ENCODE measurements around the gene SPTLC2.
"Not testable (repeated sequence)": the region's sequence is repeated elsewhere in the genome, so short reads cannot be mapped to it uniquely, and the experiment has no call there.

Gene SPTLC2

GRCh38 chr14:77616454-77617229, at the start of gene SPTLC2:
TSS of gene SPTLC2 (minus strand) at chr14:77616637. CDS start at chr14:77616579, 58 bp downstream.
- DNase-seq: peak; percentile 95

GRCh38 chr14:77663293-77663692, 46.9 kb upstream of the SPTLC2 start:
- no peak for DNase-seq

DNA sequence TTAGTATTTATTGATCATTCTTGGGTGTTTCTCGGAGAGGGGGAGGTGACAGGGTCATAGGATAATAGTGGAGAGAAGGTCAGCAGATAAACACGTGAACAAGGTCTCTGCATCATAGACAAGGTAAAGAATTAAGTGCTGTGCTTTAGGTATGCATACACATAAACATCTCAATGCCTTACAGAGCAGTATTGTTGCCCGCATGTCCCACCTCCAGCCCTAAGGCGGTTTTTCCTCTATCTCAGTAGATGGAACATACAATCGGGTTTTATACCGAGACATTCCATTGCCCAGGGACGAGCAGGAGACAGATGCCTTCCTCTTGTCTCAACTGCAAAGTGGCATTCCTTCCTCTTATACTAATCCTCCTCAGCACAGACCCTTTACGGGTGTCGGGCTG, 45.1 kb upstream of the SPTLC2 start:
- not testable (repeated sequence) for DNase-seq

- DNase-seq: no peak
These were observed 44.3 kb upstream of the SPTLC2 start for GRCh38 chr14:77660754-77661153.

DNA sequence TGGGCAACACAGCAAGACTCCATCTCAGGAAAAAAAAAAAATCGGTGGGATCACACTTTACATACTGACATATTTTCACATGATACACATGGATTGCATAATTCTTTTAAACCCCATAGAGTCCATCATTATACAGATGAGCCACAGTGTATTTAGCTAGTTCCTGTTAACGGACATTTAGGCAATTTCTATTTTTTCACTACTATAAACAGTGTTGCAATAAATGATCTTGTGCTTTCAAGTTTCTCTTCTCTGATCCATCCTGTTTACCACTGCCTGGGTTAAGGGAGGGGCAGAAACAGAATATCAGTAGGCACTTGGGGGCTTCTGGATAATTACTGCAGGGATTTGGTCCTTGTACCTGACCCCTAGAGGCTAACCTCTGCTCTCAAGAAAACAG, 43.4 kb upstream of the SPTLC2 start:
- no peak for DNase-seq

DNA sequence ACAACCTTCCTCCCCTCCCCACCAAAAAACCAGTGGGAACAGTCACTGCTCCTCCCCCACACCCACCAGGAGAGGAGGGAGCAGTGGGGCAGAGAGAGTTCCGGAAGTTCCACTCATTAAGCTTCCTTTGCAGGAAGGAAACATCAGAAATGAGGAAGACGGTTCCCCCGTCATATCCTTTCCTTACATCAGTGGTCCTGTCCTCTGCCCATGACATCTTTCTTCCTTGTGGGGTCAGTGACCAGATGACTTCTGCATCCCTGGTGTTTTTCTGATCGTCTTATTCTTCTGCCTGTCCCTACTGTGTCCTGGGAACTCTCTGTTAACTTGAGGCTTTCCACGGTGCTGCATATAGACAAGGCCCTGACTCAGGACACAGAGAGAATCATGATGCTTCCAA, 40.8 kb upstream of the SPTLC2 start:
- no peak for DNase-seq

DNA sequence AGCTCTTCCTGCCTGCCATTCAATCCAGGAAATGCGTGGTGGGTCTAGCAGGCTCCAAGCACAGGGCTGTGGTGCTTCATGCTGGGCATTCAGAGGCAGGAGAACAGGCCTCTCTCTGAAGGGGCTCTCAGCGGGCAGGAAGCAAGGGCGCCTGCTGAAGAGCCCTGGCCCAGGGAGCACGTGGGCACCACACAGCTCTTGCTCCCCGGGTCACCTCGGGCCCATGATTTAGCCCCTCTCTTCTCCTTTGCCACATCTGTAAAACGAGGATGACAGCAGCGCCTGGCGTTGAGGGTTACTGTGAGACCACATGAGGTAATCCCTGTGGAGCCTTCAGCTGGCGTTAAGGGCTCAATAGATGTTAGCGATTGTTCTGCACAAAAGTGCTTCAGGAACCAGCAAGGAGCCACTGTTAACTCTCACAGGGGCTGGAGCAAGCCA, 37.6 kb upstream of the SPTLC2 start:
- DNase-seq: no peak

DNA sequence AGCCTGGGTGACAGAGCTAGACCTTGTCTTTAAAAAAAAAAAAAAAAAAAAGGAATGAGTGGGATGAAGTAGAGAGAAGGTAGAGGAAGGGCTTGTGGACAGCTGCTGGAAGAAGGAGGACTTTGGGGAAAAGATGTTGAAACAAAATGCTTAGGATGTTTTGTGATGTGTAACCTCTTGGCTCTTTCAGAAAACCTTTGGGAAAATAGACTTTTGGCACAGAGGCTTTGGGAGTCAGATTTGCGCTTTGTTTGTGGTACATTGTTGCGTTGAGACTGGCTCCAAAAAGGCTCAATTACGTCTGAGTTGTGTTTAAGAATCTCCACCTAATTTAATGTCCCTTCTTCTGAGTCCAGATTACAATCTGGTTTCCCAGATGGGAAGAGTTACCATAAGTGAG, 32.9 kb upstream of the SPTLC2 start:
- no peak for DNase-seq

DNA sequence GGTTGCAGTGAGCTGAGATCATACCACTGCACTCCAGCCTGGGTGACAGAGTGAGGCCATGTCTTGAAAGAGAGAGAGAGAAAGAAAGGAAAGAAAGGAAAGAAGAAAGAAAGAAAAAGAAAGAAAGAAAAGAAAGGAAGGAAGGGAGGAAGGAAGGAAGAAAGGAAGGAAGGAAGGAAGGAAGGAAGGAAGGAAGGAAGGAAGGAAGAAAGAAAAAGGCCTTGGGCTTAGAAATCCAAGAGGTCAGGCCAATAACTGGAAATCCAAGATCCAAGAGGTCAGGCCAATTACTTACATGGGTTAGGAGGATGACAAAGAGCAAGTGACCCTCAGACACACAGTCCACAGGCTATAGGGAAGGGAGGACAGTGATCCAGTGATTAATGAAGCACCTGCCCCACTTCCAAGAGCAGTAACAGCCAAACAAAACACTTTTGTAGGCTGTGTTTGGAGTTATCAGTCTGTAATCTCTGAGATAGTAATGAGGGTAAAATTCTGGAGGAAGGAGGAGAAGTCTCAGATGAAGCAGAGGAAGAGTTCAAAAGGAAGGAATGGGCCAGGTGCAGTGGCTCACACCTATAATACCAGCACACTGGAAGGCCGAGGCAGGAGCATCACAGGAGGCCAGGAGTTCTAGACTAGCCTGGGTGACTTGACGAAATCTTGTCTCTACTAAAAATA, 32.2 kb upstream of the SPTLC2 start:
- DNase-seq: no peak

- DNase-seq: no peak
These were observed 31.4 kb upstream of the SPTLC2 start for GRCh38 chr14:77647853-77648252.

DNA sequence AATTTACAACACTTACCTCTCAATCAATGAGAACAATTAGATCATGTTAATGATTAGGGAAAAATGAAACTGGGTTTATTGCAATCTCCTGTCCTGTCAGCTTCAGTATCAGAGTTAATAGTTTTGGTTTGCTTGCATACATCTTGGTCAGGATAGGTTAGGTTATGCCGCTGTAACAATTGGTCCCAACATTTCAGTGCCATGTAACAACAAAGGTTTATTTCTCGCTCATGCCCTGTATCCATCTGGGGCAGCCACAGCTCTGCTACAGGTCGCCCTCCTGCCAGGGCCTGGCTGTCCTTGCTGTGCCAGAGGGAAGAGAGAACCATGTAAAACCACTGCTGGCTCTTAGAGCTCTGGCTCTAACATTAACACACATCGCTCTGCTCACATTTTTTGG, 30.5 kb upstream of the SPTLC2 start:
- no peak for DNase-seq

GRCh38 chr14:77645520-77646230, 29.2 kb upstream of the SPTLC2 start:
- DNase-seq: no peak

GRCh38 chr14:77642407-77642806, 26.0 kb upstream of the SPTLC2 start:
- DNase-seq: no peak

DNA sequence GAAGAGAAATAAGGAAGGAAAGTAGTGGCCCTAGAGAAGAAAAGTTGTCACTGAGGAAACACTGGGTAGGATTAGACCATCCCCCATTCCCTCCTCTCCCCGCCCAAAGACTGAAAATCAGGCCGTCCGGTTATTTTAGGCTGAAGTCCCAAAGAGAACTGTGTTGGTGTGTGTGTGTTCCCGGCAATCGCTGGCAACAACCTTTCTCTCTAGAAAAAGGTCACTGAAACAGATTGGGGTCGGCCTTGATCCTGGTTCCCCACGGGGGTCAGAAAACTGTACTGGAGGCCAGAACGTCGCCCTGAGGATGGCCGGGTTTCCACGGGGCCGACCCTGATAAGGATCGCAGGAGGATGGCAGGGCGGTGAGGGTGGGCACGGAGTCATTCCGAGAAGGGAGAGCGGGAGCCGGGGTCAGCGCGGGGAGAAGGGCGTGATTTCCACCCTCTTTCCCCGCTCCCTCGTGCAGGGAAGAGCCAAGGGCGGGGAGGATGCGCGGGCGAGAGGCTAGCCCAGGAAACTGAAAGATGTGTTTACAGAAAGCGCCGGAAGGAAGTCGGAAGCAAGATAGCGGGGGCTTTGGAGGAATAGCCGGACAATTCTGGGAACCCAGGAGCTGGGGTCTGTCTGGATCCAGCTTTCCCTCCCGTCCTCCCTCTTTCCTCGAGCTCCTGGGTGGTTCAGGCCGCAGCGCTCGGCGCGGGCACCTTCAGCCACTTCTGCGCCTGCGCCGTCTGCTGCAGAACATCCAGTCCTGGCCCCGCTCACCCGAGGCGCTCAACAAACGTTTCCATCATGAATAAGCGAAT, 25.3 kb upstream of the SPTLC2 start:
- peak; percentile 85 for DNase-seq

DNA sequence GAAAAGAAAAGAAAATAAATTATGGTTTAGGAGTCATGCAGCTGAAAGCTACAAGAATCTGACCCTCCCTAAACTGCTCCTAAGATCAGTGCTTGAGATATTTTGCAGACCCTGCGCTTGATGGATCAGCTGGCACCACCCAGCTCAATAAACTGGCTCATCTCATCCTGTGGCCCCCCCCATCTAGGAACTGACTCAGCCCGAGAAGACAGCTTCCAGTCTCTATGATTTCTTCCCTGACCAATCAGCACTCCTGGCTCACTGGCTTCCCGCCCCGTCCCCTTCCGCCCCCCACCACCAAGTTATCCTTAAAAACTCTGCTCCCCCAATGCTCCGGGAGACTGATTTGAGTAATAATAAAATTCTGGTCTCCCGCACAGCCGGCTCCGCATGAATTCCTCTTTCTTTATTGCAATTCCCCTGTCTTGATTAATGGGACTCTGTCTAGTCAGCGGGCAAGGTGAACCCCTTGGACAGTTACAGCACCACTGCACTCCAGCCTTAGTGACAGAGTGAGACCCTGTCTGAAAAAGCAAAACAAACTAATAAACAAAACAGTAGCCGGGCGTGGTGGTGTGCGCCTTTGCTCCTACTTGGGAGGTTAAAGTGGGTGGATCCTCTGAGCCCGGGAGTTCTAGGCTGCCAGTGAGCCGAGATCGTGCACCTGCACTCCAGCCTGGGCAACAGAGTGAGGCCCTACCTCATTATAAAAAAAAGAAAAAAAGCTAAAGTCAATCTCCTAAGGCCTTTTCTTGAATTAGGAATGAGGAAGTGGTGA, 24.5 kb upstream of the SPTLC2 start:
- no peak for DNase-seq

DNA sequence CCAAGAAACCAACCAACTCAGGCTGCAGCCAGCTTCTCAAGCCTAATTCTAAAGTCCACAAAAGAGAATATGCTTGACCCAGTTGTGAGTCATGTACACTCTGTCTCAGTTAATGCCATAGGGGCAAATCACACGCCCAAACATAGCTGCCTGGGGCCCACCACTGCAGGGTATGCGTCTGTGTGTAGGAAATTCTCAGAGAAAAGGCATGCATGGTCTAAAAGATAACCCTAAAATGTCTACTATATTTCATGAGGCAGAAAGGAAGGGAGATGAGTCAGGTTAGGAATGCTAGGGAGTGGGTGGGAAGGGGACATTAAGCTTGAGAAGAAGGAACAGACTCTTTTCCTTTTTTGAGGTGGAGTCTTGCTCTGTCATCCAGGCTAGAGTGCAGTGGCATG, 22.3 kb upstream of the SPTLC2 start:
- DNase-seq: no peak

- peak; percentile 17 for DNase-seq
These were observed 19.4 kb upstream of the SPTLC2 start for GRCh38 chr14:77635869-77636268.

- DNase-seq: peak; percentile 15
These were observed 19.0 kb upstream of the SPTLC2 start for GRCh38 chr14:77635466-77635865.

DNA sequence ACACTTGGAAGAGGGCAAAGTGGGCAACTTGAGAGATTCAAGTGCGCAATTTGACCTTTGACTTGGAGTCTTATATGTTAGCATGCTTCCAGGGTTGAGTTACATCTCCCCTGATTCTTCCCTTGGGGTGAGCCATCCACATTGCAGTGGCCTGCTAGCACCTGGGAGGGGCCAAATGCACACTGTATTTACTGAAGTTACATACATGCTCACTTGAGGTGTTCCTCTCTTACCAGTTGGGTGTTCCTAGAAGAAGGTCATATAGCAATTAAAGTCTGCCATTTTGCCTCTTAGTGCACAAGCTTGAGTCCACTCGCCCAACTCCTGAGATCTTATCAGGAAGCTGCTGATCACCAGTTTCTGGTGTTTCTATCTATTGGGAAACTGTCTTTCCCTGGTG, 13.7 kb upstream of the SPTLC2 start:
- no peak for DNase-seq

- no peak for DNase-seq
These were observed 8.9 kb upstream of the SPTLC2 start for GRCh38 chr14:77625360-77625759.

GRCh38 chr14:77623201-77623600, 6.8 kb upstream of the SPTLC2 start:
- DNase-seq: no peak

GRCh38 chr14:77622366-77622961, 6.0 kb upstream of the SPTLC2 start:
- DNase-seq: no peak
